H1 (cell line): Measurements from ENCODE around the gene PNMA3. TPM values are rescaled to one million over a fixed set of nuclear protein-coding genes. Genes with fewer than 3 reads are reported as not detected.

Source experiments
- CTCF ChIA-PET: fragments of 300-600 bp; sonication (Branson Sonifier 250); formaldehyde crosslinking; loops from one replicate; lab custom pipeline; 2021; ENCODE audit not compliant: partially characterized antibody; lab: Charles Lee
- POLR2A ChIA-PET: fragments of 300-600 bp; sonication (Branson Sonifier 250); formaldehyde crosslinking; loops from one replicate; lab custom pipeline; 2021; ENCODE audit warnings: inconsistent platforms; ENCODE audit not compliant: partially characterized antibody; lab: Charles Lee
- DNase-seq, 2 experiments: peaks; one replicate each; pipeline versions ENCODE4 v3.0.0 to v3.0.0-alpha.2; 2010 to 2022; ENCODE audit warnings: low spot score in 2 of 2, low read depth in 1 of 2, mixed read lengths in 1 of 2
- FAIRE-seq: peaks from 2 replicates; lab custom pipeline; 2011; peaks lifted over from hg19 to GRCh38; lab: Jason Lieb, UNC
- H2AFZ ChIP-seq: 2 replicates; pipeline ENCODE4 v1.8.1; 2012; ENCODE audit warnings: low read length, inconsistent platforms
- H2AK5ac ChIP-seq: 2 replicates; pipeline ENCODE4 v1.6.1; 2013; ENCODE audit warnings: low read depth, low read length
- H2BK120ac ChIP-seq: replicated peaks from 2 replicates; pipeline ENCODE3; 2013; ENCODE audit warnings: low read depth, low read length, inconsistent platforms
- H2BK12ac ChIP-seq: 2 replicates; pipeline ENCODE4 v1.6.1; 2013; ENCODE audit warnings: low read depth, low read length
- H2BK15ac ChIP-seq: 2 replicates; pipeline ENCODE4 v1.6.1; 2013; ENCODE audit warnings: low read length
- H2BK20ac ChIP-seq: 2 replicates; pipeline ENCODE4 v1.6.1; 2013; ENCODE audit warnings: low read length
- H2BK5ac ChIP-seq: 2 replicates; pipeline ENCODE4 v1.6.1; 2013; ENCODE audit warnings: low read depth, low read length
- H3K14ac ChIP-seq: 2 replicates; pipeline ENCODE4 v1.6.1; 2013; ENCODE audit warnings: inconsistent platforms; ENCODE audit not compliant: insufficient read length
- H3K18ac ChIP-seq: 2 replicates; pipeline ENCODE4 v1.6.1; 2013; ENCODE audit warnings: low read length; ENCODE audit errors: extremely low read depth
- H3K23ac ChIP-seq: 2 replicates; pipeline ENCODE4 v1.6.1; 2013; ENCODE audit warnings: inconsistent platforms; ENCODE audit not compliant: insufficient read length
- H3K23me2 ChIP-seq: 2 replicates; pipeline ENCODE4 v1.6.1; 2013; ENCODE audit warnings: low read depth, low read length
- H3K27ac ChIP-seq: 2 replicates; pipeline ENCODE4 v1.6.1; 2011; ENCODE audit warnings: low read depth, low read length, inconsistent platforms
- H3K27me3 ChIP-seq, 4 experiments: replicated peaks in 1 of 4; 1 replicate in 1 of 4; 2 replicates in 3 of 4; pipeline versions ENCODE4 v1.6.1 to v1.8.1; 2011 to 2013; ENCODE audit warnings: low read length in 3 of 4, mild to moderate bottlenecking in 3 of 4, inconsistent platforms in 2 of 4, mixed read lengths in 2 of 4, moderate library complexity in 1 of 4; ENCODE audit not compliant: control insufficient read depth in 3 of 4, insufficient read depth in 3 of 4; ENCODE audit errors: extremely low read depth in 1 of 4
- H3K36me3 ChIP-seq, 4 experiments: 2 replicates each; pipeline versions ENCODE4 v1.6.1 to v1.8.1; 2011 to 2013; ENCODE audit warnings: mild to moderate bottlenecking in 4 of 4, low read length in 3 of 4, moderate library complexity in 2 of 4, control low read depth in 1 of 4, inconsistent platforms in 1 of 4; ENCODE audit not compliant: insufficient read depth in 4 of 4, control insufficient read depth in 2 of 4
- H3K4ac ChIP-seq: replicated peaks from 2 replicates; pipeline ENCODE3; 2013; ENCODE audit warnings: low read length, low read depth, mixed read lengths, inconsistent platforms; ENCODE audit not compliant: insufficient read length
- H3K4me1 ChIP-seq, 4 experiments: replicated peaks in 1 of 4; 1 replicate in 1 of 4; 2 replicates in 3 of 4; pipeline versions ENCODE4 v1.6.1 to v1.8.1; 2011 to 2013; ENCODE audit warnings: low read length in 3 of 4, inconsistent platforms in 2 of 4, mixed read lengths in 1 of 4; ENCODE audit not compliant: insufficient read depth in 4 of 4, control insufficient read depth in 3 of 4
- H3K4me2 ChIP-seq, 2 experiments: 2 replicates each; pipeline versions ENCODE4 v1.6.1 to v1.8.1; 2011 to 2013; ENCODE audit warnings: low read depth in 2 of 2, low read length in 2 of 2, control low read depth in 1 of 2, inconsistent platforms in 1 of 2, mild to moderate bottlenecking in 1 of 2; ENCODE audit not compliant: insufficient read depth in 1 of 2
- H3K4me3 ChIP-seq, 4 experiments: fragments of 200-600, 300-600 bp in 1 of 4; sonication (generic), shearing (Covaris generic), sonication (Bioruptor Twin) in 1 of 4; 2 replicates each; pipeline versions ENCODE4 v1.5.1 to v1.8.1; 2011 to 2016; ENCODE audit warnings: low read length in 4 of 4, low read depth in 3 of 4, control low read depth in 2 of 4, inconsistent platforms in 2 of 4, mild to moderate bottlenecking in 2 of 4, mixed read lengths in 1 of 4, moderate library complexity in 1 of 4; ENCODE audit not compliant: insufficient read depth in 2 of 4; ENCODE audit errors: extremely low read depth in 1 of 4
- H3K56ac ChIP-seq: replicated peaks from 2 replicates; pipeline ENCODE3; 2013; ENCODE audit warnings: low read depth, mild to moderate bottlenecking, mixed read lengths, low read length, inconsistent platforms; ENCODE audit not compliant: insufficient read length
- H3K79me1 ChIP-seq: 2 replicates; pipeline ENCODE4 v1.6.1; 2013; ENCODE audit warnings: low read depth, low read length, control low read depth
- H3K79me2 ChIP-seq, 2 experiments: 2 replicates each; pipeline versions ENCODE4 v1.6.1 to v1.8.1; 2012 to 2013; ENCODE audit warnings: low read length in 2 of 2, mild to moderate bottlenecking in 2 of 2, inconsistent platforms in 1 of 2; ENCODE audit not compliant: insufficient read depth in 2 of 2, control insufficient read depth in 1 of 2
- H3K9ac ChIP-seq, 4 experiments: replicated peaks in 1 of 4; 1 replicate in 1 of 4; 2 replicates in 3 of 4; pipeline versions ENCODE4 v1.6.1 to v1.8.1; 2011 to 2013; ENCODE audit warnings: low read depth in 3 of 4, low read length in 3 of 4, control low read depth in 2 of 4, mild to moderate bottlenecking in 2 of 4, moderate library complexity in 2 of 4, inconsistent platforms in 1 of 4; ENCODE audit errors: extremely low read depth in 1 of 4
- H3K9me3 ChIP-seq, 2 experiments: 2 replicates each; pipeline versions ENCODE4 v1.6.1 to v1.8.1; 2012 to 2013; ENCODE audit warnings: mild to moderate bottlenecking in 2 of 2, moderate library complexity in 2 of 2, control low read depth in 1 of 2, inconsistent platforms in 1 of 2, low read depth in 1 of 2, low read length in 1 of 2, mixed read lengths in 1 of 2; ENCODE audit not compliant: insufficient read depth in 2 of 2
- H4K20me1 ChIP-seq, 2 experiments: replicated peaks in 1 of 2; 2 replicates each; pipeline versions ENCODE3 to v1.8.1; 2011 to 2013; ENCODE audit warnings: inconsistent platforms in 2 of 2, low read length in 2 of 2, mild to moderate bottlenecking in 1 of 2; ENCODE audit not compliant: insufficient read depth in 2 of 2, control insufficient read depth in 1 of 2
- H4K5ac ChIP-seq: 2 replicates; pipeline ENCODE4 v1.6.1; 2013; ENCODE audit warnings: low read length, low read depth, mixed read lengths, inconsistent platforms; ENCODE audit not compliant: insufficient read length
- H4K8ac ChIP-seq: 2 replicates; pipeline ENCODE4 v1.8.0; 2013; ENCODE audit warnings: mild to moderate bottlenecking, moderate library complexity, low read length, inconsistent platforms; ENCODE audit not compliant: insufficient read depth; ENCODE audit errors: extremely low read depth
- H4K91ac ChIP-seq: replicated peaks from 2 replicates; pipeline ENCODE3; 2013; ENCODE audit warnings: low read length, mixed read lengths, inconsistent platforms; ENCODE audit not compliant: insufficient read length
- CBX8 ChIP-seq: fragments of 300-800, 300-1000 bp; sonication (generic); IDR thresholded peaks from 2 replicates; pipeline ENCODE4 v1.7.1; 2016; ENCODE audit warnings: low read depth, low read length, borderline replicate concordance
- CHD1 ChIP-seq: IDR thresholded peaks from 2 replicates; pipeline ENCODE4 v1.6.1; 2012; ENCODE audit warnings: low read depth, low read length, improper control_type of control experiment
- FOSL1 ChIP-seq: IDR thresholded peaks from 2 replicates; pipeline ENCODE4 v1.6.1; 2011; ENCODE audit warnings: mild to moderate bottlenecking, low read depth, low read length, moderate library complexity; ENCODE audit not compliant: insufficient read depth
- JUN ChIP-seq: IDR thresholded peaks from 2 replicates; pipeline ENCODE4 v1.6.1; 2011; ENCODE audit warnings: low read depth, mild to moderate bottlenecking, improper control_type of control experiment, low read length
- PHF8 ChIP-seq: fragments of 200-600 bp; sonication (generic); conservative IDR thresholded peaks from 2 replicates; pipeline ENCODE4 v1.7.1; 2012; ENCODE audit warnings: low read depth, mild to moderate bottlenecking, inconsistent platforms, low read length, moderate library complexity
- SRF ChIP-seq: IDR thresholded peaks from 2 replicates; pipeline ENCODE4 v1.6.1; 2011; ENCODE audit warnings: mild to moderate bottlenecking, low read depth, low read length, moderate library complexity
- YY1 ChIP-seq: IDR thresholded peaks from 2 replicates; pipeline ENCODE4 v1.6.1; 2011; ENCODE audit warnings: low read depth, mild to moderate bottlenecking, low read length
- WGBS, 2 experiments: shearing (Covaris generic) in 1 of 2; methylation state at CpG; one replicate each; pipeline versions ENCODE4 v1.1.6 to v1.1.7; 2013 to 2015; ENCODE audit warnings: low lambda C conversion rate in 2 of 2, mixed read lengths in 2 of 2, inconsistent platforms in 1 of 2, low coverage in 1 of 2, missing lambda C conversion rate in 1 of 2; ENCODE audit not compliant: insufficient replicate concordance in 2 of 2, insufficient coverage in 1 of 2, insufficient read length in 1 of 2; ENCODE audit errors: extremely low coverage in 1 of 2, missing lambda C conversion rate in 1 of 2; 5-methylcytosine and 5-hydroxymethylcytosine counted together
- polyA plus RNA-seq, 7 experiments: library from polyadenylated mRNA; depleted of rRNA in 3 of 7; stranded (reverse) in 5 of 7; unstranded in 2 of 7; fragments of >200 nt in 5 of 7; fragments of 200-250 nt in 2 of 7; gene quantifications; 1 replicate in 5 of 7; 2 replicates in 1 of 7; 4 replicates in 1 of 7; pipeline versions ENCODE4 v1.2.1 to v1.2.3, GENCODE V29; 2011 to 2013; ENCODE audit warnings: missing spikeins in 2 of 7, mixed read lengths in 2 of 7
- total RNA-seq: library from RNA; stranded (reverse); fragmentation: NEBNext Ultra II Directional; extraction: Animal tissue kit (Norgen Biotek cat#: 25700); gene quantifications from 2 replicates; pipeline ENCODE4 v1.2.1, GENCODE V29; 2021
- TF ChIP-seq, protein P1 (sequence below): IDR thresholded peaks from 2 replicates; pipeline ENCODE4 v1.6.1; 2011; ENCODE audit warnings: low read depth, mild to moderate bottlenecking, low read length; ENCODE audit not compliant: insufficient read depth

PNMA3 gene
- total and polyA plus RNA-seq, 2 of the 8 experiments (the other 6 are each of a cell fraction or from before 2014, with no cell fraction given): 3.3 to 6.9 TPM

DNA sequence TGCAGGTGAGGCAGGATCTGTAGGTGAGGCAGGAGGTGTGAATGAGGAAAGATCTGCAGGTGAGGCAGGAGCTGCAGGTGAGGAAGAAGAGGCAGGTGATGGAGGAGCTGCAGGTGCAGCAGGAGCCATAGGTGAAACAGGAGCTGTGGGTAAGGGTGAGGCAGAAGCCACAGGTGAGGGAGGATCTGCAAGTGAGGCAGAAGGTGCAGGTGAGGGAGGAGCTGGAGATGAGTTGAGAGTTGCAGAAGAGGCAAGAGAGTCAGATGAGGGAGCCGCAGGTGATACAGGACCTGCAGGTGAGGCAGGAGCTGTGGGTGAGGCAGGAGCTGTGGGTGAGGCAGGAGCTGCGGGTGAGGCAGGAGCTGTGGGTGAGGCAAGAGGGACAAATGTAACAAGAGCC, 27.1 kb upstream of the PNMA3 start:
- Histone ChIP-seq H2BK15ac (no peak overlapping the region), H3K4me3 (no peak overlapping the region), H3K27me3 (peaks cover 0 to 3% (median 0%) of the 10 kb centered on the region in 4 experiments; a peak in 1 of 7 replicates), H2BK120ac (no peak overlapping the region), H3K23ac (no peak overlapping the region), H3K27ac (no peak overlapping the region), H3K4me2 (no peak overlapping the region), H4K91ac (no peak overlapping the region), H4K20me1 (no peaks in the 10 kb centered on the region), H3K36me3 (no peaks in the 10 kb centered on the region), H2BK5ac (no peak overlapping the region), H3K56ac (no peak overlapping the region), H2BK12ac (no peak overlapping the region), H3K4me1 (no peaks in the 10 kb centered on the region; a peak in 1 of 7 replicates), H3K79me1 (no peaks in the 10 kb centered on the region), H4K8ac (no peak overlapping the region), H2BK20ac (no peak overlapping the region), H3K79me2 (no peaks in the 10 kb centered on the region), H3K18ac (no peak overlapping the region), H3K9ac (no peak overlapping the region), H2AK5ac (0 out of 2 replicates have a peak overlapping the region, but pooled peaks have one; percentile 39), H3K14ac (no peak overlapping the region), H3K23me2 (no peaks in the 10 kb centered on the region), H3K4ac (no peak overlapping the region), H2AFZ (no peak overlapping the region), H4K5ac (no peak overlapping the region), H3K9me3 (no peaks in the 10 kb centered on the region)
- CTCF ChIA-PET: interaction anchor here (0.6 to 1.1 kb wide), 6 partner anchors 65 to 557 kb away, joined by 3 to 6 read pairs (median 4); no protein-coding TSS in a partner anchor
- FAIRE-seq (no peak), DNase-seq (no peak)
- POLR2A ChIA-PET: no interaction called here
- 86% methylated on average over 1 of the region's 2 CpGs; no CpG with 5 or more reads in 1 of the 2 experiments for WGBS, 2 experiments
- TF ChIP-seq CHD1: no peak
- no peak for TF ChIP-seq FOSL1
- TF ChIP-seq PHF8: no peak
- no peak for TF ChIP-seq YY1
- TF ChIP-seq JUN: no peak
- TF ChIP-seq, protein P1, sequence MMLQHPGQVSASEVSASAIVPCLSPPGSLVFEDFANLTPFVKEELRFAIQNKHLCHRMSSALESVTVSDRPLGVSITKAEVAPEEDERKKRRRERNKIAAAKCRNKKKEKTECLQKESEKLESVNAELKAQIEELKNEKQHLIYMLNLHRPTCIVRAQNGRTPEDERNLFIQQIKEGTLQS: no peak
- no peak for TF ChIP-seq SRF
- no peak for TF ChIP-seq CBX8
